HG03565 (cell line): ENCODE results near the gene GBX2.

Source experiments
- ATAC-seq: cut with Tn5 transposase; IDR thresholded peaks from one replicate; pipeline ENCODE4 v1.9.1; 2021; ENCODE audit warnings: mild to moderate bottlenecking, moderate library complexity; ENCODE audit not compliant: unreplicated experiment

Gene GBX2

DNA sequence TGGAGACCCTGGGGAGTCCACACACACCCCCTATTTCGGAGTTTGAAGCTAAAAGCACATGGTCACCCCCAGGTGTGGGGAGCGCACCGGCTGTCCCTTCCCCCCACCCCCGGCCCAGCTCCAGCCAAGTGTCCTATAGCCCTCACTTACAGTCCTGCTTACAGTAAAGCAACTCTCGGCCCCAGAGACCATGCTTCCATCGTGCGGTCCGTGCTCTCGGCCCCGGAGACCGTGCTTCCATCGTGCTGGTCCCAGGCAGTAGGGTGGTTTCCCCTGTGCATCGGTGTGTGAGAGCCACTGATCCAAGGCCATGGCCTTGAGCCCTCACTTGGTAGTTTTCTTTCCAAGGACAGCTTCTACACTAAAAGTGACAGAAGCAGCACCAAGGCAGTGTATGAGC, 48.7 kb downstream of the GBX2 start:
- ATAC-seq = no peak

DNA sequence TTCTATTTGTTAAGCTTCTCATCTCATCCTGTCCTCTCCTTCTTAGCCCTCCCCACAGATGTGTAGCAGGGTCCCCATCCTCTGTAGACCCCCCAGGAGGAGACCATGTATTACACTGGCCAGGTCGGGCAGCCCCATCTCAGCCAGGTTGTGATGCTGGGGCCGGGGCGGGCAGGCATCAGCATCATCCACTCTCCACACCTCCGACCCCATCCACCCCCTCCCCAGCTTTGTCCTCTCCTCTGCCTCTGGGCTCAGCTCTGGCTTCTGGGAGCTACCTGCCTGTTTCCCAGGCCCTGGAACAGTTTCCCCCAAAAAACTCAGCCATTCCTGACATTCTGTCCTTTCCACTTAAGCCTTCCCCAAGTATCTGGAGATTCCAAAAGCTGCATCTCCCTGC, 49.2 kb downstream of the GBX2 start:
- ATAC-seq = no peak

DNA sequence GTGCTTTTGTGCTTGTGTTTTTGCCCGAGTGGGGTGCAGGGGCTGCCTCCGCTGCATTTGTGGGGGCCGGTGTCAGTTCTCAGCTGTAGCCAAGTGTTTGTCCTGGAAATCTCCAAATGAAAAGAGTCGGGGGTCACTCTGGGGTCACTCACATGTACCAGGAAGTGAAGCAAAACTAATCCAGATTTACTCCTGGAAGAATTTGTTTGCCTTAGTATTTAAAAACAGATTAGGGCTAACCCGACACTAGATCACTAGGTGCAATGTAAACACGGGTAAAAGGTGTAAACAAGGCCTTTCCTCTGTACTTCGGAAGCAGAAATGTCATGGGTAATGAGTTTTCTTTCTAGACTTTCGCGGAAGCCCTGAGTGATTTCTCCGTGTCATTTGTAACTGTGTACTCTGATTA, 50.3 kb downstream of the GBX2 start:
- ATAC-seq = no peak

DNA sequence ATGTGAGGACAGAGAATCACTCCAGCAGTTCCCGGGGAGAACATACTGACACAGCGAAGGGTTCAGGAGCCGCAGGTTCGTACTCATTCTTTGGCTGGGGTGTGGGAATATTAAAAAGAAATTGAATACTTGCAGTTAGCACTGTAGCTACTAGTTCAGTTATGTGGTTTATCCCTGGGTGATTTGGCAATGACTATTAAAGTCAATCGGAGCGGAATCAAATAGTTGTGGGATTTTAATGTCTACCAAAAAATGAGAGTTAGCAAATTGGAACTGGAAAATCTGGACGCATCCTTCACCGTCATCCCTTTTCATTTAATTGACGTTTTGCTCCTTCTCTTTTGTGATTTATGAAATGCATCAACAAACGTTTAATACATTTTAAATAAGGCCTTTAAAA, 50.8 kb downstream of the GBX2 start:
- no peak for ATAC-seq
